HL-60 (cell line): ENCODE measurements around the gene PRSS16.

Experiments used
- CTCF ChIP-seq: IDR thresholded peaks from one replicate; pipeline ENCODE4 v1.5.1; 2011; ENCODE audit warnings: low read length, control low read depth, inconsistent platforms; ENCODE audit not compliant: insufficient read depth
- GABPA ChIP-seq: IDR thresholded peaks from 2 replicates; pipeline ENCODE4 v1.6.1; 2012; ENCODE audit warnings: low read depth
- POLR2AphosphoS5 ChIP-seq: IDR thresholded peaks from 2 replicates; pipeline ENCODE4 v1.6.1; 2012; ENCODE audit warnings: low read depth
- REST ChIP-seq: IDR thresholded peaks from 2 replicates; pipeline ENCODE4 v1.6.1; 2012; ENCODE audit warnings: low read depth; ENCODE audit not compliant: insufficient replicate concordance
- SPI1 ChIP-seq: IDR thresholded peaks from 2 replicates; pipeline ENCODE4 v1.6.1; 2012; ENCODE audit warnings: low read depth, mild to moderate bottlenecking, borderline replicate concordance

GRCh38 chr6:27230758-27231111 lies 16.8 kb upstream of the PRSS16 start:
- TF ChIP-seq GABPA (no peak), REST (no peak), CTCF (no peak), POLR2AphosphoS5 (no peak), SPI1 (no peak)
